ENCODE results near the gene PLPP1. TPM values are rescaled to one million over a fixed set of nuclear protein-coding genes. Genes with fewer than 3 reads are reported as not detected.

The PLPP1 gene
- total RNA-seq, 1 experiment from 2014 or later: 10.5 TPM

GRCh38 chr5:55416306-55416705 is 118.5 kb downstream of the PLPP1 start:
- no peaks in the 10 kb centered on the region for H3K27me3 ChIP-seq (ENCODE audit: insufficient read depth, low read length)
- no peaks in the 10 kb centered on the region for H3K9me2 ChIP-seq (ENCODE audit: insufficient read depth)
- H3K4me1 ChIP-seq (ENCODE audit: control insufficient read depth in 1 of 2, insufficient read depth in 2 of 2, low read length in 2 of 2): no peaks in the 10 kb centered on the region
- ChIA-PET RAD21 (ENCODE audit: low non-redundant PET in 1 of 2, low total read pairs in 2 of 2, uncharacterized antibody in 2 of 2, unreplicated experiment in 2 of 2) (no interaction called here), CTCF (interaction anchor here (1.4 kb wide), 1 partner anchor 10 kb away, joined by 6 read pairs; no protein-coding TSS in a partner anchor), POLR2A (no interaction called here)
- BruUV-seq (replicated peaks): no TSS peak
- H4K20me1 ChIP-seq (ENCODE audit: insufficient read depth): peaks cover 5% of the 10 kb centered on the region; the same call in 1 of the 2 replicates
- no peak overlapping the region for H2AFZ ChIP-seq (ENCODE audit: low read depth, low read length, poor library complexity, severe bottlenecking)
- H3K27ac ChIP-seq (ENCODE audit: low read depth, low read length): no peak overlapping the region
- TF ChIP-seq ZFX (IDR thresholded peaks at IDR 0.05) (no peak), ZBTB33 (IDR thresholded peaks at IDR 0.05; ENCODE audit: extremely low read depth, insufficient replicate concordance, low read length) (no peak), POLR2A (IDR thresholded peaks at IDR 0.05; ENCODE audit: borderline replicate concordance, extremely low read depth, insufficient read depth, insufficient read length) (no peak), FOSL1 (IDR thresholded peaks at IDR 0.05; ENCODE audit: low read depth) (no peak), ELF1 (IDR thresholded peaks at IDR 0.05; ENCODE audit: borderline replicate concordance, low read depth) (no peak), SP1 (IDR thresholded peaks at IDR 0.05; ENCODE audit: low read depth) (no peak), MAX (IDR thresholded peaks at IDR 0.05) (no peak), SRF (IDR thresholded peaks at IDR 0.05; ENCODE audit: low read depth) (no peak)
- no peaks in the 10 kb centered on the region for H3K9me3 ChIP-seq (ENCODE audit: control insufficient read depth in 1 of 2, insufficient read depth in 1 of 2, low read depth in 1 of 2, low read length in 2 of 2)
- H3K4me2 ChIP-seq (ENCODE audit: low read length): no peak overlapping the region
- H3K79me2 ChIP-seq (ENCODE audit: insufficient read depth, low read length): no peaks in the 10 kb centered on the region
- intact Hi-C loops (cut with micrococcal nuclease): no loop called here
- ATAC-seq (no peak), DNase-seq (ENCODE audit: low read depth, low spot score) (no peak)
- peaks cover 3 to 27% of the 10 kb centered on the region in 2 experiments; a peak in 2 of 4 replicates for H3K36me3 ChIP-seq (ENCODE audit: control insufficient read depth in 1 of 2, insufficient read depth in 2 of 2, low read length in 2 of 2)
- no peak overlapping the region for H3K4me3 ChIP-seq (replicated peaks in 1 of 2; ENCODE audit: low read depth in 1 of 2, low read length in 2 of 2)
- H3K9ac ChIP-seq (ENCODE audit: low read length): no peak overlapping the region

GRCh38 chr5:55415071-55415470 is 119.7 kb downstream of the PLPP1 start:
- intact Hi-C loops (cut with micrococcal nuclease): no loop called here
- DNase-seq (ENCODE audit: low read depth, low spot score) (no peak), ATAC-seq (no peak)
- Histone ChIP-seq H3K4me1 (ENCODE audit: control insufficient read depth in 1 of 2, insufficient read depth in 2 of 2, low read length in 2 of 2) (no peaks in the 10 kb centered on the region), H3K27me3 (ENCODE audit: insufficient read depth, low read length) (no peaks in the 10 kb centered on the region), H3K4me3 (replicated peaks in 1 of 2; ENCODE audit: low read depth in 1 of 2, low read length in 2 of 2) (no peak overlapping the region), H3K9me2 (ENCODE audit: insufficient read depth) (no peaks in the 10 kb centered on the region), H3K27ac (ENCODE audit: low read depth, low read length) (no peak overlapping the region), H3K4me2 (ENCODE audit: low read length) (no peak overlapping the region), H3K9ac (ENCODE audit: low read length) (no peak overlapping the region), H4K20me1 (ENCODE audit: insufficient read depth) (peaks cover 5% of the 10 kb centered on the region; the same call in 1 of the 2 replicates), H3K36me3 (ENCODE audit: control insufficient read depth in 1 of 2, insufficient read depth in 2 of 2, low read length in 2 of 2) (peaks cover 7 to 20% of the 10 kb centered on the region in 2 experiments; a peak in 3 of 4 replicates), H2AFZ (ENCODE audit: low read depth, low read length, poor library complexity, severe bottlenecking) (no peak overlapping the region), H3K79me2 (ENCODE audit: insufficient read depth, low read length) (no peaks in the 10 kb centered on the region; the same call in 1 of the 2 replicates), H3K9me3 (ENCODE audit: control insufficient read depth in 1 of 2, insufficient read depth in 1 of 2, low read depth in 1 of 2, low read length in 2 of 2) (no peaks in the 10 kb centered on the region)
- TF ChIP-seq SP1 (IDR thresholded peaks at IDR 0.05; ENCODE audit: low read depth) (no peak), SRF (IDR thresholded peaks at IDR 0.05; ENCODE audit: low read depth) (no peak), JUND (IDR thresholded peaks at IDR 0.05) (no peak), MAX (IDR thresholded peaks at IDR 0.05) (no peak), RAD21 (IDR thresholded peaks at IDR 0.05; ENCODE audit: low read depth) (no peak), EGR1 (IDR thresholded peaks at IDR 0.05; ENCODE audit: low read depth) (no peak), CTCF (IDR thresholded peaks at IDR 0.05 in 2 of 3, conservative IDR thresholded peaks at IDR 0.05 in 1 of 3; ENCODE audit: borderline replicate concordance in 1 of 3, insufficient read depth in 1 of 3, low read depth in 2 of 3, low read length in 2 of 3) (no peak), POLR2A (IDR thresholded peaks at IDR 0.05; ENCODE audit: borderline replicate concordance, extremely low read depth, insufficient read depth, insufficient read length) (no peak), ATF3 (IDR thresholded peaks at IDR 0.05) (no peak), EZH2phosphoT487 (IDR thresholded peaks at IDR 0.05; ENCODE audit: borderline replicate concordance) (no peak), TCF7L2 (IDR thresholded peaks at IDR 0.05; ENCODE audit: borderline replicate concordance, extremely low read depth, insufficient read depth, insufficient read length) (no peak)
- no TSS peak for BruUV-seq (replicated peaks)
- ChIA-PET CTCF (no interaction called here), POLR2A (no interaction called here), RAD21 (ENCODE audit: low non-redundant PET in 1 of 2, low total read pairs in 2 of 2, uncharacterized antibody in 2 of 2, unreplicated experiment in 2 of 2) (no interaction called here)

Data from HCT116 (cell line).